Measurements from ENCODE around the gene KLK14. TPM values are rescaled to one million over a fixed set of nuclear protein-coding genes. Genes with fewer than 3 reads are reported as not detected.

Gene KLK14
- total and polyA plus RNA-seq, 2 of the 8 experiments (the other 6 are each of a cell fraction or from before 2014, with no cell fraction given): 0.09 to 1.2 TPM

DNA sequence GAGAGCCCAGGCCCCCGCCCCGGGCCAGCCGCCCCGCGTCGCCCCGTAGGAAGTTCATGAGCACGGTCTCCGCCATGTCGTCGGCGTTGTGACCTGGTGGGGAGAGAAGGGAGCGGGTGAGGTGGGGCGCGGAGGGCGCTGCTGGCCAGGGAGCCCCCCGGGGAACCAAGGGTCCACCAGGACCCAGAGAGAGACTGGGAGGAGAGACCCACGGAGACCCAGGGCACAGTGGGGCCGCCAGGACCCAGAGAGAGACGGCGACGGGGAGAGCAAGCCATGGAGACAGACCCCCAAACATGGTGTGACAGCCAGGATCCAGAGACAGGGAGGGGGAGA, 16.3 kb upstream of the KLK14 start:
- TF ChIP-seq SUZ12 (IDR thresholded peaks at IDR 0.05; ENCODE audit: low read length) (no peak), GABPA (IDR thresholded peaks at IDR 0.05; ENCODE audit: borderline replicate concordance, insufficient read depth, low read length) (no peak), NANOG (IDR thresholded peaks at IDR 0.05; ENCODE audit: insufficient read depth, low read depth, low read length, poor library complexity, severe bottlenecking) (no peak), TAF7 (optimal IDR thresholded peaks at IDR 0.05; ENCODE audit: borderline replicate concordance, low read depth, low read length) (no peak), CBX5 (IDR thresholded peaks at IDR 0.05; ENCODE audit: low read depth, low read length) (no peak), JUN (IDR thresholded peaks at IDR 0.05; ENCODE audit: low read depth, low read length) (no peak), USF2 (IDR thresholded peaks at IDR 0.05; ENCODE audit: low read length) (no peak), TEAD4 (IDR thresholded peaks at IDR 0.05; ENCODE audit: low read depth, low read length) (no peak), MAX (IDR thresholded peaks at IDR 0.05) (no peak), CREB1 (IDR thresholded peaks at IDR 0.05) (no peak), SP4 (IDR thresholded peaks at IDR 0.05; ENCODE audit: low read length) (no peak), POLR2AphosphoS5 (IDR thresholded peaks at IDR 0.05; ENCODE audit: low read depth, low read length) (no peak), TAF1 (IDR thresholded peaks at IDR 0.05; ENCODE audit: low read depth, low read length) (no peak)
- Histone ChIP-seq H3K18ac (ENCODE audit: extremely low read depth, low read length) (no peak overlapping the region), H3K14ac (ENCODE audit: insufficient read length) (no peak overlapping the region), H2BK20ac (ENCODE audit: low read length) (no peak overlapping the region), H3K4me2 (ENCODE audit: insufficient read depth in 1 of 2, low read depth in 2 of 2, low read length in 2 of 2) (peak overlapping the region in 1 of 2 experiments; percentile 51; a peak in 2 of 4 replicates), H3K27ac (ENCODE audit: low read depth, low read length) (no peak overlapping the region), H4K20me1 (replicated peaks in 1 of 2; ENCODE audit: control insufficient read depth in 1 of 2, insufficient read depth in 2 of 2, low read length in 2 of 2) (peaks cover 2 to 3% of the 10 kb centered on the region in 2 experiments), H2BK12ac (ENCODE audit: low read depth, low read length) (no peak overlapping the region), H3K36me3 (ENCODE audit: control insufficient read depth in 2 of 4, insufficient read depth in 4 of 4, low read length in 3 of 4) (peaks cover 0 to 3% (median 0%) of the 10 kb centered on the region in 4 experiments; a peak in 4 of 8 replicates), H4K5ac (ENCODE audit: insufficient read length, low read depth, low read length) (no peak overlapping the region), H4K8ac (ENCODE audit: extremely low read depth, insufficient read depth, low read length) (no peak overlapping the region; the same call in 1 of the 2 replicates), H2BK15ac (ENCODE audit: low read length) (no peak overlapping the region), H3K23ac (ENCODE audit: insufficient read length) (no peak overlapping the region), H3K23me2 (ENCODE audit: low read depth, low read length) (no peaks in the 10 kb centered on the region), H2AK5ac (ENCODE audit: low read depth, low read length) (no peak overlapping the region), H3K79me2 (ENCODE audit: control insufficient read depth in 1 of 2, insufficient read depth in 2 of 2, low read length in 2 of 2) (no peaks in the 10 kb centered on the region), H4K91ac (replicated peaks; ENCODE audit: insufficient read length, low read length) (no peak overlapping the region), H3K9ac (replicated peaks in 1 of 4; ENCODE audit: extremely low read depth in 1 of 4, low read depth in 3 of 4, low read length in 3 of 4) (no peak overlapping the region), H3K4me3 (ENCODE audit: extremely low read depth in 1 of 4, insufficient read depth in 2 of 4, low read depth in 3 of 4, low read length in 4 of 4) (peak overlapping the region in 1 of 4 experiments; percentile 52; a peak in 4 of 8 replicates), H2AFZ (ENCODE audit: low read length) (no peak overlapping the region), H3K79me1 (ENCODE audit: low read depth, low read length) (peaks cover 3% of the 10 kb centered on the region), H3K9me3 (ENCODE audit: insufficient read depth in 2 of 2, low read depth in 1 of 2, low read length in 1 of 2) (no peaks in the 10 kb centered on the region), H2BK120ac (replicated peaks; ENCODE audit: low read depth, low read length) (no peak overlapping the region), H3K56ac (replicated peaks; ENCODE audit: insufficient read length, low read depth, low read length) (no peak overlapping the region), H3K4ac (replicated peaks; ENCODE audit: insufficient read length, low read depth, low read length) (no peak overlapping the region), H3K4me1 (replicated peaks in 1 of 4; ENCODE audit: control insufficient read depth in 3 of 4, insufficient read depth in 4 of 4, low read length in 3 of 4) (peaks cover 0 to 6% (median 2%) of the 10 kb centered on the region in 4 experiments; a peak in 4 of 7 replicates), H2BK5ac (ENCODE audit: low read depth, low read length) (no peak overlapping the region), H3K27me3 (replicated peaks in 1 of 4; ENCODE audit: control insufficient read depth in 3 of 4, extremely low read depth in 1 of 4, insufficient read depth in 3 of 4, low read length in 3 of 4) (no peaks in the 10 kb centered on the region; a peak in 1 of 7 replicates)
- CTCF ChIA-PET (ENCODE audit: partially characterized antibody): interaction anchor here (1.3 kb wide), 1 partner anchor 59 kb away, joined by 3 read pairs; no protein-coding TSS in a partner anchor
- DNase-seq (ENCODE audit: low read depth in 1 of 2, low spot score in 2 of 2) (no peak), FAIRE-seq (no peak)
- POLR2A ChIA-PET (ENCODE audit: partially characterized antibody): no interaction called here
- WGBS, 2 experiments (ENCODE audit: extremely low coverage in 1 of 2, insufficient coverage in 1 of 2, insufficient read length in 1 of 2, insufficient replicate concordance in 2 of 2, low coverage in 1 of 2, low lambda C conversion rate in 2 of 2, missing lambda C conversion rate in 1 of 2): 62% methylated on average over 9 of the region's 22 CpGs; no CpG with 5 or more reads in 1 of the 2 experiments
